ENCODE measurements around the gene CHST9. TPM values are rescaled to one million over a fixed set of nuclear protein-coding genes. Genes with fewer than 3 reads are reported as not detected.
"Not testable (repeated sequence)": the region's sequence is repeated elsewhere in the genome, so short reads cannot be mapped to it uniquely, and the experiment has no call there.

The CHST9 gene
- polyA plus RNA-seq, 10 donors: 0.10 to 0.58 (median 0.24) TPM

GRCh38 chr18:27175245-27175644 is 9.9 kb downstream of the CHST9 start:
- no peak for DNase-seq

- no peak for DNase-seq
Measured at GRCh38 chr18:27171993-27172392, 13.1 kb downstream of the CHST9 start.

DNA sequence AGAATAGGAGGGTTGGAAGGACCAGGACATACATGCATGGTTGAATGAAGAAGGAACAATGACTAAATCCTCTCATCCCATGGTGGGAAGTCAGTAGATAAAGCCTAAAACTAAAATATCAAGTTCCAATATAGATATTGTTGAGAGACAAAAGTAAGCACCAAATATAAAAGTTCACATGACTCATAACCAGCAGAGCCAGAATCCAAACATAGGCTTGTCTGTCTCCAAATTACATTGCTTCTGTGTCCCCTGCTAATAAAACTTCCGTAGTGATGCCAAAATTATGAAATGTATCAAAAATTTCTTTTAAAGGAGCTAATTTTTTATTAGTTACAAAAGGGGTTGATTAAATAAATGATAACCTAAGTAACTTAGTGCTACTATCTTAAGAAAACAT is 19.7 kb downstream of the CHST9 start:
- DNase-seq: no peak

DNA sequence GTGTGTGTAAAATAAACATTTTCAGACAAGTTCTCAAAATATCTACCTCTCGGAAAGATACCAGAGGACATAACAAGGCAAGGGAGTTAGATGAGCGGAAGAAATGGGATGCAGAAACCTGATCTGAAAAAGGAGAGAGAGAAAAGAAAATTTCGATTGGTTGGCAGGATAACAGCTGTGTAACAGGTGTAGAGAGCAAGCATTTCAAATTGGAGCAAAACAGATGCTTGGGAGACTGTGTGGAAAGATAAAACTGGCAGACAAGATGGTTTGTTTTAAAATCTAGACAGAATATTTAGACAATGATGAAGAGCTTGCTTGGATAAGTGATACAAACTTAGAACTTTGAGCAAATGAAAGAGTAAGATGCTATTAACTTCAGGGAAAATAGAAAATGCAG is 20.2 kb downstream of the CHST9 start:
- DNase-seq: no peak

DNA sequence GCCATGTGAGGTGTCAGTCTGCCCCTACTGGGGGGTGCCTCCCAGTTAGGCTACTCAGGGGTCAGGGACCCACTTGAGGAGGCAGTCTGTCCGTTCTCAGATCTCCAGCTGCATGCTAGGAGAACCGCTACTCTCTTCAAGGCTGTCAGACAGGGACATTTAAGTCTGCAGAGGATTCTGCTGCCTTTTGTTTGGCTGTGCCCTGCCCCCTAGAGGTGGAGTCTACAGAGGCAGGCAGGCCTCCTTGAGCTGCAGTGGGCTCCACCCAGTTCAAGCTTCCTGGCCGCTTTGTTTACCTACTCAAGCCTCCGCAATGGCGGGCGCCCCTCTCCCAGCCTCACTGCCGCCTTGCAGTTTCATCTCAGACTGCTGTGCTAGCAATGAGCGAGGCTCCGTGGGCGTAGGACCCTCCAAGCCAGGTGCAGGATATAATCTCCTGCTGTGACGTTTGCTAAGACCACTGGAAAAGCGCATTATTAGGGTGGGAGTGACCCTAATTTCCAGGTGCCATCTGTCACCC is 21.9 kb downstream of the CHST9 start:
- DNase-seq: not testable (repeated sequence)

- not testable (repeated sequence) for DNase-seq
Measured at GRCh38 chr18:27149240-27149639, 35.9 kb downstream of the CHST9 start.

- DNase-seq: no peak
Measured at GRCh38 chr18:27144672-27145071, 40.4 kb downstream of the CHST9 start.

- no peak for DNase-seq
Measured at GRCh38 chr18:27143580-27144287, 41.4 kb downstream of the CHST9 start.

DNA sequence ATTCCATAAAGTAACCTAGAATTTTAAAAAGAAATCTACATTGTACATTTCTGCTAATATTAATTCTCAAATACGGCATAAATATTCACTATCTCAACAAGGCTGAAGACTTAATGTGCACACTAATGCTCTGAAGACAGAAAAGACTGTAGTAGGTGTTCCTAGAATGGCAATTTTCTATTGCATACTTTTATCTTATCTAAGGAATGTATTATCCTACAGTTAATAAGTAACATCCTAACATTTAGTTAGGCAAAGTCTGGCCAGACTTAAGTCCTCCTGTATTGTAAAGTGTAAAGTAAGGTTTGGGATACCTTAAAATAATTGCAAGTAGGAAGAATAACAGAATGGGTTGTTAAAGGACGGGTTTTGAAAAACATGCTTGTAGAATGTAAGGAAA is 42.2 kb downstream of the CHST9 start:
- no peak for DNase-seq

GRCh38 chr18:27141876-27142275 is 43.2 kb downstream of the CHST9 start:
- DNase-seq: no peak

- DNase-seq: no peak
Measured at GRCh38 chr18:27138079-27138478, 47.0 kb downstream of the CHST9 start.

DNA sequence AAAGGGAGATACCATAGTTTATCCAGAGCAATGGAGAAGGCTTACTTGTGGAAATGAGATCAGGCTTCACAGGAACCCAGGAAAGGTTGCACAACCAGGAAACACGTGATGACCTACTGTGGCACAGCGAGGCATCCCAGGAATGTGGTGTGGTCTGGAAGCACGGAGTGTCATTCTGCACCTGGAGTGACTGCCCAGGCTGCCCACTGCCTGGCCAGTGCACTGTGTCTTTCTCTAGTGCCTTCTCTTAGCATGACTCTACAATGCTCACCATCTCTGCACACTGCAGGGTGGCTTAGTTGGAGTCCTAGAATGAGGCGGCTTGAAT is 48.9 kb downstream of the CHST9 start:
- no peak for DNase-seq

DNA sequence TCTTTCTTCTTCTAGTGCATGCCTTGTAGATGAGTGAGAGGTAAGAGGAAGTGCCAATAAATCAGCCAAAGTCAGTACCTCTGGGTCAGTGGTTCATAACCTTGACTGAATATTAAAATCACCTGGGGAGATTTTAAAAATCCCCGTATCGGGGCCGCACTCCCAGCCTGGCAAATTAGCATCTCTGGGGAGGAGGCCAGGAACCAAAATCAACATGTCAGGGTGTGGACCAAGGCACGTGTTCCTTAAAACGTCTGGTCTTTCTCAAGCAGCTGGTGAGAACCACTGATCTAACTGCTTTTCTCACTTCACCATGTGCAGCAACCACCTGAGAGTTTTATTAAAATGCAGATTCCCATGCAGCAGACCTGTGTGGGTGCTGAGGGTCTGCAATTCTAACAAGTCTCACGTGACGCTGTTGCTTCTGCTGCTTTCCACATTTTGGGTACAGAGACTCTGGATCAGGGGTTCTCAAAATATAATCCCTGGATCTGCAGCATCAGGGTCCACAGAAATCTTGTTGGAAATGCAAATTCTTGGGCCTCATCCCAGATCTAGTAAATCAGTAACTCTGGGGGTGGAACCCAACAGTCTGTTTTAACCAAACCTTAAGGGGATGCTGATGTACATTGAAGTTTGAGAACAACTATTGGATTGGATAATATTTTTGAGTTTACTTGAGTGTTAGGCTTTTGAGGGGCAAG is 49.5 kb downstream of the CHST9 start:
- no peak for DNase-seq

GRCh38 chr18:27130065-27130630 is 55.0 kb downstream of the CHST9 start:
- no peak for DNase-seq

- no peak for DNase-seq
Measured at GRCh38 chr18:27124196-27124595, 60.9 kb downstream of the CHST9 start.

- no peak for DNase-seq
Measured at GRCh38 chr18:27121108-27121507, 64.0 kb downstream of the CHST9 start.

DNA sequence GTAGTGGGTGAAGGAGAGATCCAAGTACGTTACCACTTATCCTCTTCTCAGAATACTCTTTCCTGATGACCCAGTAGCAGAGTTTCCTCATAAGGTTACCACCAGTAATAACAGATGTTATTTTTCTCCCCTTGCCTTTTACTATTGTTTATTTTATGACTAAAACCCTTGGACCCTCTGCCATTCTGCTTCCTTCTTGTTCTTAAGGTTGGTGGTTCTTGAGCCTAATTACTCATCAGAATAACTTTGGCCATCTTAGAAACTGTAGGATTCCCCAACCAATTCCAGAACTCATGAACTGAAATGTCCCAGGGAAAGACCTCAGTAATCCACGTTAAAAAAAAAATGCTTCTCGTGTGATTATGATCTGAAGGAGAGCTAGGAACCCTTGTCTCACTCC is 64.9 kb downstream of the CHST9 start:
- no peak for DNase-seq

DNA sequence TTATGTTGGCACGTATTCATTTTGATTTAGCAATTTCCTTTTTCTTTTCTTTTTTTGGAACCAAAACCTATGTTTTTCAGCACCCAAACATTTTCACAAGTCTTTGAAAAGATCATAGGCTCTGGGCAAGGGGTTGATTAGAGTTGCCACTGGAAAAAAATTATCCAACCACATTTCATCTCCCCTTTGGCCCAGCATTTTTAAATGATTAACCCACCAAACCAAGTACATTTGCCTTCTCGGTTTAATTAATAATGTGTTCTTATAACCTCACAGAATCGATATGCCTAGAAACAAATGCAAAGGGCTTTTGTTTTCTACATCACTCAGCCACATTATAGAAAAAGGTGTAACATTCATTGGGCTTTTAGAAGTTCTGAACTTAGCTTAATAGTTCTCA is 66.1 kb downstream of the CHST9 start:
- DNase-seq: no peak

DNA sequence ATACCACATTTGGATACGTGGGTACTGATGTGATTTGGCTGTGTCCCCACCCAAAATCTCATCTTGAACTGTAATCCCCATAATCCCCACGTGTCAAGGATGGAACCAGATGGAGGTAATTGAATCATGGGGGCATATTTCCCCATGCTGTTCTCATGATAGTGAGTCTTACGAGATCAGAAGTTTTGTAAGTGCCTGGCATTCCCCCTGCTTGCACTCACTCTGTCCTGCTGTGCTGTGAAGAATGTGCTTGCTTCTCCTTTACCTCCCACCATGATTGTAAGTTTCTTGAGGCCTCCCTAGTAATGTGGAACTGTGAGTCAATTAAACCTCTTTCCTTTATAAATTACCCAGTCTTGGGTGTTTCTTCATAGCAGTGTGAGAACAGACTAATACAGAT is 70.3 kb downstream of the CHST9 start:
- DNase-seq: no peak

DNA sequence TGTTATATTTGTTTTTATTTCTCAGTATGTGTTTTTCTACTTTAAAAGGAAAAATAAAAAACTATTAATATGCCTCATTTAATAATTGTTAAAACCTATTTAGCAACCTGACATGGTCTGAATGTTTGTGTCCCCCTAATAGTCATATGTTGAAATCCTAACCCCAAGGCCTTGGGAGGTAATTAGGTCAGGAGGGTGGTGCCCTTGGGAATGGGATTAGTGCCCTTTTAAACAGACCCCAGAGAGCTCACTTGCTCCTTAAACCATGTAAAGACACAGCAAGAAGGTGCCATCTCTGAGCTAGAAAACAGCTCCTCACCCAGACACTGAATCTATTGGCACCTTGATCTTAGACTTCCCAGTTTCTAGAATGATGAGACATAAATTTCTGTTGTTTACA is 71.8 kb downstream of the CHST9 start:
- no peak for DNase-seq

DNA sequence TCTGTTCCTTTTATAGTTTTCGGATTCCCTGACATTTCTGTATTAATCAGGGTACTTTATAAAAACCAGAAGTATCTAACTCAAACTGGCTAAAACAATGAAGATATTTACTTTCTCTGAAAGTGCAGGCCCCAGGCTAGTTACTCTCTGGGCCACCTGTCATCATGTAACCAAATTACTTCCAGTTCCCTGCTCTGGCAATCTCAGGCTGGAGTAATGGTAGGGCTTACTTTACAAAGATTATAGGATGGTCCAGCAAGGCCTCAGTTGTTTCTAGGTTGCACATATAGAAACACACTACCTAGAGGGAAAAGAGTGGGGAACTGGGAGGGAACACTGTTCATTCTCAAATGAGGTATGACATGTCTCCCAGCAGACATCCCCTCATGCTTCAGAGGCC is 74.8 kb downstream of the CHST9 start:
- DNase-seq: no peak

- DNase-seq: no peak
Measured at GRCh38 chr18:27109451-27109850, 75.7 kb downstream of the CHST9 start.

DNA sequence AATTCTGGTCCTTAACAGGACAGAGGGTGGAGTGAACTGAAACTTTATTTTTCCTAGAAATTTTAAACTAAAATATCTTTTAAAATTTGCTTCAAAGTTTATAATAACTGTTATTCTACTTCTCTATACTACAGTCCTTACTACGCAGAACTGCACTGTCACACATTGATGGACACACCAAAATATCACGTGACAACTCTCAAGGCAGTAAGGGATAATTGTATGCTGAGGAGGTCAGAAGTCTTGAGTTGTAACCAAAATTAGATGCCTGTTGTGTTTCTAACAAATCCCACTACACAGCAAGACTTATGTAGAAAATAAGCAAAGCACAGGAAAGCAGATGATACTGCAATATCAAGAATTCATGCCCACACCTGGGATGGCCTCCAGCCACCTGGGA is 76.3 kb downstream of the CHST9 start:
- DNase-seq: no peak

Measured in muscle of back (tissue), 11 donors.